Measurements from ENCODE around the gene FNIP1.
A peak's percentile ranks its signal among the peaks of the same experiment; 100 is the strongest.
"Not testable (repeated sequence)": the region's sequence is repeated elsewhere in the genome, so short reads cannot be mapped to it uniquely, and the experiment has no call there.

FNIP1 gene

GRCh38 chr5:131682826-131683225 is 114.0 kb downstream of the FNIP1 start:
- DNase-seq, result no peak

- no peak for DNase-seq
Observed at GRCh38 chr5:131682175-131682574, 114.6 kb downstream of the FNIP1 start.

GRCh38 chr5:131679911-131680310 is 116.9 kb downstream of the FNIP1 start:
- DNase-seq, result no peak

GRCh38 chr5:131678273-131678672 is 118.5 kb downstream of the FNIP1 start:
- DNase-seq, result not testable (repeated sequence)

- no peak for DNase-seq
Observed at GRCh38 chr5:131677115-131677514, 119.7 kb downstream of the FNIP1 start.

- DNase-seq, result no peak
Observed at GRCh38 chr5:131672776-131673175, 124.0 kb downstream of the FNIP1 start.

GRCh38 chr5:131671994-131672655 is 124.7 kb downstream of the FNIP1 start:
- DNase-seq, result no peak

GRCh38 chr5:131671409-131671808 is 125.4 kb downstream of the FNIP1 start:
- no peak for DNase-seq

GRCh38 chr5:131664929-131665328 is 131.9 kb downstream of the FNIP1 start:
- DNase-seq, result no peak

- no peak for DNase-seq
Observed at GRCh38 chr5:131661933-131662332, 134.9 kb downstream of the FNIP1 start.

- DNase-seq, result no peak
Observed at GRCh38 chr5:131659841-131660240, 137.0 kb downstream of the FNIP1 start.

GRCh38 chr5:131659290-131659689 is 137.5 kb downstream of the FNIP1 start:
- no peak for DNase-seq

GRCh38 chr5:131654776-131655175 is 142.0 kb downstream of the FNIP1 start:
- DNase-seq, result no peak

GRCh38 chr5:131654309-131654708 is 142.5 kb downstream of the FNIP1 start:
- DNase-seq, result no peak

- no peak for DNase-seq
Observed at GRCh38 chr5:131649161-131649560, 147.7 kb downstream of the FNIP1 start.

GRCh38 chr5:131647048-131647769 is 149.6 kb downstream of the FNIP1 start:
- DNase-seq, result no peak

GRCh38 chr5:131644822-131645221 is 152.0 kb downstream of the FNIP1 start:
- no peak for DNase-seq

GRCh38 chr5:131644370-131644769 is 152.4 kb downstream of the FNIP1 start:
- DNase-seq, result no peak

- no peak for DNase-seq
Observed at GRCh38 chr5:131641494-131641893, 155.3 kb downstream of the FNIP1 start.

- peak in 1 of 2 experiments; percentile 20 for DNase-seq
Observed at GRCh38 chr5:131640043-131640856, 156.6 kb downstream of the FNIP1 start.

- no peak for DNase-seq
Observed at GRCh38 chr5:131639148-131639547, 157.7 kb downstream of the FNIP1 start.

- no peak for DNase-seq
Observed at GRCh38 chr5:131637694-131638093, 159.1 kb downstream of the FNIP1 start.

GRCh38 chr5:131635684-131636572 is 160.9 kb downstream of the FNIP1 start:
- peak in 1 of 2 experiments; percentile 54 for DNase-seq

Measured in NCI-H524 (cell line).